HG03432 (cell line): Measurements from ENCODE around the gene RAB40C.

Experiments
- ATAC-seq: cut with Tn5 transposase; IDR thresholded peaks from one replicate; pipeline ENCODE4 v1.9.1; 2021; ENCODE audit warnings: mild to moderate bottlenecking, moderate library complexity; ENCODE audit not compliant: unreplicated experiment

RAB40C gene

DNA sequence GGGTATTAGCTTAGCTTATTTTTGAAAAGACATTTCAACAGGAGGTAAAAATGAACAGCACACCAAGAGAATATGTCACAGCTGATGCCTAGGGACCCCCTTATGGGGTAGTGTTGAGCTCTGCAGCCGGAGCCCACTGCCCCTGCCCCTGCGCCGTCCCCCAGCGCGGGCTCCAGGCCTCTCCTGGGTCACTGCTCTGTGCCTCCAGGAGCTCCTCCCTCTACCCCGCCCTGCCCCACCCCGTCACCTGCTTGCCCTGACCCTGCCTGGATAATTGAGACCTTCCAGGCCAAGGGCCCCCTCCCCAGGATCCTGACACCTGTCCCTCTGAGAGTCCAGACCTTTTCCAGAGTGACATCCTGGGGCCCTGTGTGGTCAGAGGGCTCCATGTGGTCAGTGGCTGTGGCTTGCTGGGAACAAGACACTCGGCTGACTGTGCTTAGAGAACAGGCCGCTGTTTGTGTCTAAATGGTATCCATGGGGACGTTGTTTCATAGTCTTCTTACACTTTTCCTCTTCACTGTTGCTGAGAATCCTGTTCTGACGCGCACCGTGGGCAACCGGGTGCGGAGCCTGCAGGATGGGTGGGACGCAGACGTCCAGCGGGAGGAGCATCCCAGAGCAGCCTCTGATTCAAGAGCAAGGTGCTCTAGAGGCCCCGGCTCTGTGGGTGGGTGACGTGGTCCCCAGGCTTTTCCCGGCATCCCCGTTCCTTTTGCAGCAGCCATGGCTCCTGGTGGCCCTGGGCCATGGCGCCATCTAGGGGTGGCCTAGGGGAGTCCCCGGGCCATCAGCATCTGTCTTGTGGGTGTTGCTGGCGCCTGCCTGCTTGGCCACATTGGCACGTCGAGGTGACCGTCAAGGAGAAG lies 20.9 kb downstream of the RAB40C start:
- ATAC-seq, result no peak

DNA sequence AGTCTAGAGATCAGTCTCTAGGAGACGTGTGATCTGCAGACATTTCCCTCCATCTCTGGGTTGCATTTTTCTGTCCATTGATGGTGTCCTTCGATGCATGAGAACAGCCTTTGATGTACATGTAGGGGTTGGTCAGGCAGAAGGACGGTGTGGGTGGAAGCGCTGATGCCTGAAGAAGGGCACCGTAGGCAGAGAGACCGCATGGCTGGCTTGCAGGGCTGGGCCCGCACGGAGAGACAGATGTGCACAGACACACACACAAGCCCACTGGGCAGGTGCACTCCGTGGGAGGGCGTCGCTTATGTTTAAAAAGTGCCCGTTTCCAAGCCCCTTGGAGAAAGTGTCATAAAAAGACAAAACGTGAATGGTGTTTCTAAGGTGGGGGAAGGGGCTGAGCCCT lies 25.3 kb downstream of the RAB40C start:
- ATAC-seq, result no peak

DNA sequence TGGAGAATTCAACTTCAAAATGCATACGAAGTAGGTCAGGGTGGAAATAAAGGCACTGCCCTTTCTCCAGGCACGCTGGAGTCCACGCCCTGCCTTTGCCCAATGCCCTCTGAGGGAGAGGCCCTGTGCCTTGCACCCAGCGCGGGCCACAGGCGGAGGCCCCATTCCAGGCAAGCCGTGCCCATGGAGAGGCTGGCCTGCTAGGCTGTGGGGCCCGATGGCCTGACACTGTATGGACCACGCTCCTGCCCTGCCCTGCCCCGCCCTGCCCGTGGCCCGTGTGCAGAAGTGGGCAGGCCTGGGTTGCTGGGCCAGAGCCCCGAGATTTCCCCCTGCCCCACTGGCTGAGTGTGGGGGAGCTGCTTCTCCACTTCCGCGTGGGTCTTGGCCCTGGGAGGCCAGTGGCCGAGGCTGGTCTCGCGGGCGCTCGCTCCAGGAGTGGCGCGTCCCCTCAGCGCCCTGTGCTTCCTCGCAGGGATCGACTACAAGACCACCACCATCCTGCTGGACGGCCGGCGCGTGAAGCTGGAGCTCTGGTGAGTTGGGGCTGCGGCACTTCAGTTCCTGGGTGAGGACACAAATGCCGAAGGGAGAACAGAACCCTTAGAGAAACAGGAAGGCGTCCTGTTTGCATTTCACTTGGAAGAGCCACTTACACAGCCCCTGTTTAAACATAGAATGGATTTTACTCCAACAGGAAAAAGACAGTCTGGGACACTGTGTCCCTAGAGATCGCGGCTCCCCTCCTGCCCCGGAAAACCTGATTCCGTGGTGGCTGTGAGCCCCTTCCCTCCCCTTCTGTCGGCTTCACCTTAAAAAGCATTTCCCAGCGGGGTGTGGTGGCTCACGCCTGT lies 27.1 kb downstream of the RAB40C start:
- ATAC-seq, result no peak

DNA sequence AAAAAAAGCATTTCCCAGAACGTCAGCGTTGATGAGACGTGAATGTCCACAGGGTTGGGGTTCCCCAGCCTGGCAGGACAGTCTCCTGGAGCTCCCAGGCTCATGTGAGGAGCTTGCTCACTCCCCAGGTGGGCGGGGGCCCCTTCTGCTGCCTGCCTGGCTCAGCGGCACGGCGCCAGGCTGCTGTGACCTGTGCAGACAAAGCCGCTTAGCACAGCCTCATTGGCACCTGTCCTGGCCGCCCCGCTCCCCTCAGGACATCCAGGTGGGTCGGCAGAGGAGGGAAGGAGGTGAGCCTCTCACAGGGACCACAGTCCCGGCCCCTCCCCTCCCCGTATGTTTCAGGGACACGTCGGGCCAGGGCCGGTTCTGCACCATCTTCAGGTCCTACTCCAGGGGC lies 28.0 kb downstream of the RAB40C start:
- ATAC-seq, result no peak

DNA sequence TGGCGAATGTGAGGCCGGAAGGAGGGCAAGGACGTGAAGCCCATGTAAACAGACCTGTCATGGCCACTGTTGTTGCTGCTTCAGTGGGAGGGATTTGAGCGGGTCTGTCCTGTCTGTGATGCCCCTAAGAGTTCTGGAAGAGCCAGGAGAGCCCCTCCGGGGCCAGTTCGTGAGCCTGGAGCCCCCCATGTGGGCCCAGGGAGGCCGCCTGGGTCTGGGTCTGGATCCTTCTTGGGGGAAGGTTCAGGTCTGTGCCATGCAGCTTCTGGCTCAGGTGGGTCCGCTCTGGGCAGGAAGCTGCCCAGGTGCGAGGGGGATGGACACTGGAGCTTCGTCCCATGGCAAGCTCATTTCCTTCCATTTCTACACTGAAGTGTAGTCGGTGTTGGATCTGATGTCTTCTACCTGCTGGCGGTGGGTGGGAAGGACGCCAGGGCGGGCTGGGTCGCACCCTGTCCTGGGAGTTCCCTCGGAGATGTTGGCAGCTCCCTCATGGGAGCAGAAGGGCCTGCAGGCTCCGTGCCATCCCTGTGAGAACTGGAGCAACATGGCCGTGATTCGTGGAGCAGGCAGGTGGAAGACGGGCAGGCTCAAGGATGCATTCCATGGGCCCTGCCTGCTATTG lies 29.7 kb downstream of the RAB40C start:
- ATAC-seq, result no peak

DNA sequence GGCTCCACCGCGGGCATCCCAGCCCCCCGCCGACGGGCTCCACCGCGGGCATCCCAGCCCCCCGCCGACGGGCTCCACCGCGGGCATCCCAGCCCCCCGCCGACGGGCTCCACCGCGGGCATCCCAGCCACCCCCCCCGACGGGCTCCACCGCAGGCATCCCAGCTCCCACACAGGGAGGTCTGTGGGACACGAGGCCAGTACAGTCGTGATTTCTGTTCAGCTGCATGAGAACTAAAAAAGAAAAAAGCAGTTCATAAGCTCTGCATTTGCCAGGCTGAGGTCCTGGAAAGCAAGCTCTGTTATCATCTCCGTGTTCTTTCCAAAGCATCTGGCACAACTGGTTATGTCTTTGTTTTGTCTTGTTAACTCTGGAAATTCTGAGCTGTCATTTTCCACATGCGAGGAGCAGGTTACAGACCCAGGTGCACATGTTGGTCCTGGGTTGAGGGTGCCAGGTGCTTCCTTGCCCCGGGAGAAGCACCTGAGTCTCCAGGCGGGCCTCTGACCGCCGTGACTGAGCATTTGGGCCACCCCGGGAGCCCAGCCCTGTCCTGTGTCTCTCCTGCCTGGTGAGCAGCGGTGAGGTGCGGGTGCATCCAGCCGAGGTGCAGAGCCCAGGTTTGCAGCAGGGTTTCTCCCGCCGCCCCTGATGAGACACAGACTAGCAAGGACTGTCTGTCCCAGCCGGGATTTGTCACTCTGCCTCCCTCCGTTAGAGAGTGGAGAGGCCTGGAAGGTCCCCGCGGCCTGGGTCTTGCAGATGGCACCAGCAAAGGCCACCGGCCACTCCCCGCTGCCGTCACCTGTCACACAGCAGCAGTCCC lies 31.0 kb downstream of the RAB40C start:
- ATAC-seq, result no peak

DNA sequence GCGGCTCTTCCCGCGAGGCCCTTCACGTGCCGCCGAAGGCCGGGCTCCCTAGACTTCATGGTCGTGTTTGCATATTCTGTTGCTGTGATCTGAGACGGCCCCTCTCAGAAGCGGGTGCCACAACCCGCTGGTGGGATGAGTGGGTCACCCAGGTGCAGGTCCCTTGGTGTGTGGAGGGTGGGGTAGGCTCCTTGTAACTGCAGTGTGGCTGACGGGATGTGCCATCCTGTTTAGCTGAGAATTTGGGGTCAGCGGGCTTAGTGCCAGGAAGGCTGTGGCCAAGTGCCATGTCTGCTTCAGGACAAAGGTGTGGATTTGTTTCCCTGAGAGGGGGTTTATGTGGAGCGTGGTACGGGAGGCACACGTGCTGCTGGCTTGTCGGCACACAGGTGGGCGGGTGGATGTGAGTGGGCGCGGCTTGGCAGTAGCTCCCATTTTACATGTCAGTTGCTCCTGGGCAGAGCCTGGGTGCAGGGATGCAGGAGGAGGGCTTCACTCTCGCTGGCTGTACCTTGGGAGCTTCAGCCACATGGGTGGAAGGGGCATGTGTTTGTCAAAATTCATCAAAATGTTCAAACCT lies 31.8 kb downstream of the RAB40C start:
- ATAC-seq, result no peak

DNA sequence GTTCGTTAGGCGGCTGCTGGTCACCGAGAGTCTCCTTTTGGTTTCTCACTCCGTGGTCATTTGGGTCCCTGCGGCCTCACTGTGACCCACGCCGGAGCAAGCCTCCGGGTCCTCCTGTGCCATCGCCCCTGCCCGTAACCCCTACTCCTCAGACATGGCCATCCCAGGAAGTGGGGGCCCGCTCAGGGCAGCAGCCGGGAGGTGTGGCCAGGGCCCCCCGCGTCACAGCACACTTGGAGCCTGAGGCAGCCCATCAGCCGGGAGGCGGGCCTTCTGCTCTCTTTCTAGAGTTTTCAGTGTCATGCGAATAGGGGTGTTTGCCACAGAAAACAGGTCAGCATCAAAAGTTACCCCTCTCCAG lies 33.0 kb downstream of the RAB40C start:
- no peak for ATAC-seq

DNA sequence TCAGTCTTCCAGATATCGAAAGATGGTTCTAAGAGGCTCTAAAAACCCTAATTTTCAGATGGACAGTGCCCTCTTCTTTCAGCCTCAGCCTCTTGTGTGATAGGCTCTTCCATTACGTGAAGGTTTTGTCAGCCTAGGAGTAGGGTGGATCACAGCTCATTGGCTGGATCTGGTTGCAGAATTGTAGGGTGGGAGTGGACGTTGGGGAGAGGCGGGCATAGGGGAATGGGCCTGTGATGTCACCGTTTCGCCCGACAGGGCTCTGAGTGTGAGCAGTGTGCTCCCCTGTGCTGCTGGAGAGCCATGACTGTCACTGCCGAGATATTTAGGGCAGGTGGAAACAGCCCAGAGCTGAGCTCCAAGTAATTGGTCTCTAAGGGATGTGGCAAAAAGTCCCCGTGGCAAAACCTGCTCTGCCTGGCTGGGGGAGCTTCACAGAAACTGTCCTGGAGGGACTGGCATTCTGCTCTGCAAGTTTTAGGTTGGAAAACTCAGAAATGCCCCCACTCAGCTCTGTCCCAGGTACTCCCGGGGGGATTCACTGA lies 34.7 kb downstream of the RAB40C start:
- no peak for ATAC-seq

DNA sequence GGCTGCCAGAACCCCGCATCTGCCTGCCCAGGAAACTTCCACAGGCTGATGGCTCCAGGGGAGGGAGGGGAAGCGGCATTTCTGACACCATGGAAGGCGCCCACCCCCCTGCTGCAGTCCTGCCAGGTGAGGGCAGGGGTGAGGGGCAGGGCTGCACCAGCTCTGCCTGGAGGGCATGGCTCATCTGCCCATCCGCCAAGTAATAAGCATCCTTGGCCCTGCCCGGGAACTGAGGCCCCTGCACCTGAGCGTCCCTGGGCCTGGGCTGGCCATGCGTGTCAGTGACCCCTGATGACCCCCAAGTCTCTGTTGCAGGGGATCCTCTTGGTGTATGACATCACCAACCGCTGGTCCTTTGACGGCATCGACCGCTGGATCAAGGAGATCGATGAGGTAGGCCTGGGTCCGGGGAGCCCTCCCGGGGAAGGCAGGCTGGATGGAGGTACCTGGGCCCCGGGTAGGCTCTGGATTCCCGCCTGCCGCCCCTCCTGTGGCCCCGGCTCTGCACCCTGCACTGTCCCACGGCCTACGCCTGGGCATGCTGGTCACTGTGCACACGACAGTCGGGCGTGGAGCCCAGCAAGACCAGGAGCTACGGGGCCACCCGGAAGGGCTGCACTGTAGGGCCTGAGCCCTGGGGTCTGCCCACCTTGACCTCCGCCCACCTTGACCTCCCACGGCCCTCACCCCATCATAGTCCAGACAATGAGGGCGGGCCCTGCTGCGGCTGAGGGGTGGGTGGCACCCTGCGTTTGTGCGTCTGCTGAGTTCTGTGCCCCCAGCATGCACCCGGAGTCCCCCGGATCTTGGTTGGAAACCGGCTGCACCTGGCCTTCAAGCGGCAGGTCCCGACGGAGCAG lies 35.5 kb downstream of the RAB40C start:
- no peak for ATAC-seq

DNA sequence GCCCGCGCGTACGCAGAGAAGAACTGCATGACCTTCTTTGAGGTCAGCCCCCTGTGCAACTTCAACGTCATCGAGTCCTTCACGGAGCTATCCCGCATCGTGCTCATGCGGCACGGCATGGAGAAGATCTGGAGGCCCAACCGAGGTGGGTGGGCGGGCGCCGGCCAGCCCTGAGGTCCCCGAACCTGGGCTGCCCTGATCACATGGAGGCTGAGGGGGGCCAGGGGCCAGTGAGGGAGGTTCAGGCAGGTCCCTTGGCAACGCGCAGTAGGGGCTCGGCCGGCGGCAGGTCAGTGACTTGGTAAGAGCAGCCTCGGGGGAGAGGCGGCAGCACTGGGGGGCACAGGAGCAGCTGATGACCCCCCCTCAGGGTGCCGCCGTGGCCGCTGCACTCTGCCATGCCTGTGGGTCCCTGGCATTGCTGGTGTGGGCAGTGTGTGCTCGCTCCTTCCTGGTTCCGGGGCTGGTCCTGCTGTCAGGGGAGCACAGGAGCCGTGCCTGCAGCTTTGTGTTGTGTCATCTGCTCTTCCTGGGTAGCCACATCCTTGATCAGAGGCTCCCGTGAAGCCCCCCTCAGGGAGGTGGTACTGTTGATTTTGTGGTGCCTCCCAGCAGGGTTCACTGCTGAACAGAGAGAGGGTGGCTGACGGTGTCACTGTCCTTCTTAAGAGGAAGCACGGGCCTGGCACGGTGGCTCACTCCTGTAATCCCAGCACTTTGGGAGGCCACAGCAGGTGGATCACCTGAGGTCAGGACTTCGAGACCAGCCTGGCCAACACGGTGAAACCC lies 36.3 kb downstream of the RAB40C start:
- no peak for ATAC-seq

DNA sequence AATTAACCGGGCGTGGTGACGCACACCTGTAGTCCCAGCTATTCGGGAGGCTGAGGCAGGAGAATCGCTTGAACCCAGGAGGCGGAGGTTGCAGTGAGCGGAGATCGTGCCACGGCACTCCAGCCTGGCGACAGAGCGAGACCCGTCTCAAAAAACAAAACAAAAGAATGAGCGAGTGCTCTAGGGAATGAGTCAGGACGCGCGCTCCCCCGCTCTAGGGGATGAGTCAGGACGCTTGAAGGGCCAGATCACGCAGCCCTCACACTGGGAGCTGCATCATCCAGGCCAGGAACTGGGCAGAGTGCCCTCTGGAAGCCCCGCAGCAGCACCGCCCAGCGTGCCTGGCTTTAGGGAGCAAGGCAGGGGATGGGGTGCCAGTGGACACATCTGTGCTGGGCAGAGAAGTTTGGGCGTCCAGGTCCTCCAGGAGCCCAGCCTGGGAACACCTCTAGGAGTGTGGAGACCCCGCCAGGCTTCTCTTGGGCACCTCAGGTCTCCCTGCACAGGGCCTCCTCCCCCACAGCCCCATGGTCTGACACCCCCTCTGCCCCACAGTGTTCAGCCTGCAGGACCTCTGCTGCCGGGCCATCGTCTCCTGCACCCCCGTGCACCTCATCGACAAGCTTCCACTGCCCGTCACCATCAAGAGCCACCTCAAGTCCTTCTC lies 37.1 kb downstream of the RAB40C start:
- no peak for ATAC-seq

DNA sequence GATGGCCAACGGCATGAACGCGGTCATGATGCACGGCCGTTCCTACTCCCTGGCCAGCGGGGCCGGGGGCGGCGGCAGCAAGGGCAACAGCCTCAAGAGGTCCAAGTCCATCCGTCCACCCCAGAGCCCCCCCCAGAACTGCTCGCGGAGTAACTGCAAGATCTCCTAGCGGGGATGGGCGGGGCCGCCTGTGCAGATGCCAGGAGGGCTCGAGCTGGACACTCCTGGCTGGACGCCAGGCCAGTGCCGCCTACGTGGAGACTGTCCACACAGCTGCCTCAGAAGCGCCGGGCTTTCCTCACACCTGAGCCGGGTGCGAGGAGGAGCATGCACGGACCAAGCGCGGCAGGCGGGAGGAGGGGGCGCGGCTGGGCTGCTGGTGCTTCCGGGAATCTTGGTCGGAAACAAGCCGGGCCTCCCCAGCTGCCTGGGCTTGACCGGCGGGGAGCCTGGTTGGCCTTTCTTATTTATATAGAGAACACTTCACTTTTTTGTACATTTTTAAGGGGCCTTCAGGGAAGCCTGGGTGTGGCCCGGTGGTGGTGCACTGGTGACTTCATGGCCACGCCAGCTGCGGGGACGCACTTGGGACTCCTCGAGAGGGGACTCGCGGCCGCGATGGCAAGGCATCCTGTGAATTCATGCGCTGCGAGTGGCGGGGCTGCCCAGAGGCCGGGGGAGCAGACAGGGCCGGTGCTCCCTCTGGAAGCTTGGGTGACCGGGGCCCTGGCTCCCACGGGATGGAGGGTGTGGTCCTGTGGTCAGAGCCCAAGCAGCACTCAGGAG lies 37.8 kb downstream of the RAB40C start:
- ATAC-seq, result no peak

DNA sequence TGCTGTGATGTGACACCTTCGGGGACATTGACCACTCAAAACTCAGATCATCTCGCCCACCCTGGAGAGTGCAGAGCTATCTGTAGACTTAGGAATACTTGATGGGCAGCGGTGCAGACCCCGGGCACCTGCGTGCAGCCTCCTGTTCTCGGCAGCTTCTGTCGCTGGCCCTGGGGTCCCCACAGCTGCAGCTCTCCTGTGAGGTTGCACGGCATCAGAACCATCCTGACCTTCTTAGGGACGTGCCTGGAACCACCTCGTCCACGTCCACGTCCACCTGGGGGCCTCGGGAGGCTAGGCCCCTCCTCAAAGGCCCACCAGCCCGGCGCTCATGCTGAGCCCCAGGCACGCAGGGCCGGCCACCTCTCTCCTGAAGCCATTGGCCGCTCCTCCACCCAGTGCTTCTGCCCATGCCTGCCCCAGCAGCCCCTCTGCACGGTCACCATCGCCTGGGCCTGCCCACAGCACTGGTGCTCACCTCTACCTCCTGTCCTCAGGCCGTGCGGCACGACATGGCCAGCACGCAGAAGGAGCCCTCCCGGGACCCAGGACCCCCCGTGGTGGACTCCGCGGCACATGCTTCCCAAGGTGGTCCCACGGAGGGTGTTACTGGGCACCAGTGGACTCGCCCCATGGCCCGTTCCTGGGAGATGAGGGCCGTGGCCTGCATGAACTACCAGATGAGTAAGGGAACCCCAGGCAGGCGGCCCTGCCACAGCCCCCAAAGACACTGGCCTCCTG lies 38.6 kb downstream of the RAB40C start:
- no peak for ATAC-seq

DNA sequence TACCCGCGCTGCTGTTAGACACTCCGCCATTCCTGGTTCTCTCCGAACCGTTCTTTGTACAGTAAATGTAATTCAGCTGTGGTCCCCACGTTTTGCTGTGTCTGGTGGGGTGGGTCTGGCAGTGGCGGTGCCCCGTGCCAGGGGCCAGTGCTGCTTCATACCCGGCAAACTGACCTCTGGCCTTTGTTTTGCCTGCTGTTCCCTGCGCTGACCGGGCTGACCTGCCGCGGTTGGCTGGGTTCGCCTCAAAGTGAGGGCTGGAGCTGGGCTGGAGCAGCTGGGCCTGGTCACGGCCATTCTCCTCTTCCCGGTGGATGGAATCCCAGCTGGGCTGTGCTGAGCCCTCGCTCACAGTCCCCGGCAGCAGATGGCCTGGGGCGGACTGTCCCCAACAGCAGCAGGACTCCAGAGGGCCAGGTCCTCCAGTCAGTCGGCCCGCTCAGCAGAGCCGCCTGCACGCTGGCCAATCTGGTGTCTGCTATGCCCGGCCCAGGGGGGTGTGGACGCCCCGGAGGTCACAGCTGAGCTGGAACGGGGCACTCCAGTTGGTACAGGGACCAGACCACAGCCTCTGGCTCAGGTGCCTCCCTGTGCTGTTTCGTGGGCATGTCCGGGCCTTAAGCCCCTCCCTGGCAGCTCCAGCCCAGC lies 39.4 kb downstream of the RAB40C start:
- ATAC-seq, result no peak

DNA sequence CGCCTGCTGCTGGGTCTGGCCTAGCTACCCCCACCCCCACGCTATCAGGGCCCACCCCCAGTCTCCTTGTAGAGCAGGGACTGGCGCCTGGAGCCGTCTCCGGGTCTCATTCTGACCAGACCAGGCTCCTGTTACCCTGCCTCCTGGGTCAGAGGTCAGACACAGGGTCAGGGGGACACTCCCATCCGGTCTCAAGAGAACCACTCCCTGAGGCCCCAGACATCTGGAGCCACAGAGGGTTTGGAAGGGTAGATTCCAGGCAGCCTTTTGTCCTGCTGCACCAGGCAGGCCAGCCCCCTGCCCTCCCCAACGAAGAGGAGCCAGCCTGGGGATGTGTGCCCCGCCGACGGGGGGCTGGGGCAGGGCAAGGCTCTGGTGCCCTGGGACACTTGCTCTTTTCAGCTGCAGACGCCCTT lies 40.0 kb downstream of the RAB40C start:
- ATAC-seq, result no peak
